ENCODE measurements around the gene SMIM35.

The SMIM35 gene

GRCh38 chr11:118108513-118108912 lies 21.8 kb upstream of the SMIM35 start:
- no peak for DNase-seq

GRCh38 chr11:118106789-118107335 lies 20.1 kb upstream of the SMIM35 start:
- DNase-seq, result no peak

DNA sequence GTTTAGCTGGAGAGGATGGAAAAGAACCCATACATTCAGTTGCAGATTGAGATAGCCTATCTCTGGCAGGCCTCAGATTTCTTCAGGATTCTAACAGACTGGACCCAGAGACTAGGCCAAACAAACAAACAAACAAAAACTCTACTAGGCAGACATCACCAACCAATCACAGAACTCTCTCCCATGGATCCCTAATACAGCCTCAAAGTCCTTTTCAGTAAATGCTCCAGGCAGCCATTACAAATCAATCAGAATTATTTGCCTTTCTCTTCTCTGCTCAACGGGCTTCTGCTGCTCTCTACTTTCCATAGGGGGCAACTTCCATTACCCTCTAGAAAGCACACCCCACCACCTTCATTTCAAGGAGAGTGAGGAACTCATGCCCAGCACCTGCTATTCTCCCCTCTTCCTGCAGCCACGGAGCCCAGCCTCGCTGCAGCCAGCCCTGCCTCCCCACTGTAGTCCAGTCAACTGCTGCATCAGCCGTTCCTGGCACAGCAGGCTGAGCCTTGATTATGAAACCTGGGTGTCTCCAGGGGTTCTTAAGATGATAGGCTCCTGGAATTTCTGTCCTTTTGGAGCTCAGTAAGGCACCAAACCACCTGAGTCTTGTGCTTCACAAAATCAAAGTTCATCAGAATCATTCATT lies 19.0 kb upstream of the SMIM35 start:
- no peak for DNase-seq

GRCh38 chr11:118104491-118104890 lies 17.7 kb upstream of the SMIM35 start:
- DNase-seq, result no peak

- DNase-seq, result no peak
Measured at GRCh38 chr11:118102721-118103261, 16.0 kb upstream of the SMIM35 start.

DNA sequence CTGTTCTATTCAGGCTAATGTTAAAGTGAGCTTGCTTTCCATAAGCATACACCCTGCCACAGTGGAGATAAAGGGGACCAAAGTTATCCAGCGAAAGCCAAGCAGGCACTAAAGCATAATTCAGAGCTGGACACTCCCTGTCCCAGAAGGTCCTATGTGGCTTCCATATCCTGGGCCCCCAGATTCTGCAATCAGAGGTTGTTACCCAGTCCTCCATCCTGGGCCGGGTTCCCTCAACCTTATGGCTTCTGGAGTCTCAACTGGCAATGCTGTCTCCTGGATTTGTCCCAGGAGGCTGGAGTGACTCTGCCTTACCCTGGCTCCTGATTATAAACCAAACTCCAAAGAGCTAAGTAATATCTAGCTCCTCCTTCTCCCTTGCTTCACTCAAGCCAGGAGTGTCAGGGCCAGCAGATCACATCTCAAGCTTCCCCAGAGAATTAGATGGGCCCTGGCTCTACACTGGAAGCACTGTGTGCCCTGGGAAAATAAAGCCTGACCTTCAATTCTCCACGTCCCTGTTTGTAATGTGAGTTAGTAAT lies 14.0 kb upstream of the SMIM35 start:
- DNase-seq, result no peak

DNA sequence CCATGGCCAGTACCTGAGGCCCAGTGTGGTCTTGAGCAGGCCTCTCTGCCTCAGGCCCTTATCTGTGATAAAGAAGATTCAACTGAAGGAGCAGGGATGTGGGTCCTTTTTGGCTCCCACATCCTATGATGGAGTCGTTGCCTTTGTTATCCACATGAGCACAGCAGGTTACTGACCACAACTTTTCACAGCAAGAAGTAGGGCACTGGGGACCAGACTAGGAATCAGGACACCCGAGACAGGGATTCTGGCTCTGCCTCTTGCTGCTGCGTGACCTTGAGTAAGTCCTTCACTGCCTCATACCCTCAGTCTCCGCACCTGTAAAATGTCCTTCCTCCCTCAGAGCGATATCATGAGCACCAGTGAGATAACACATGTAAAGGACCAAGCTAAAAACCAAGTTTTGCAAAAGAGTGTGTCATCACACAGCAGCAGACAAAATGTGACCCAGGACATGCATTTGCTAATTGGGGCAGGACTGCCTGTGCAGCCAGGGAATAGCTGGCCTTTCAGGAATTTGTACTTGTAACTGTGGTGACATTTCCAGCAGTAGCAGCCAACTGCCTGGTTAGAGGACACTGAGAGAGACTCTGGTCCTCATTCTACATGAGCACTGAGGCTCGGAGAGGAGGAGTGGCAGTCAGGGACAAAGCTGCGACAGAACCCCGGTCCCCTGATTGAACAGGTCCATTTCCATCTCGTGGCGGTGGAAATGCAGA lies 13.2 kb upstream of the SMIM35 start:
- DNase-seq, result no peak

DNA sequence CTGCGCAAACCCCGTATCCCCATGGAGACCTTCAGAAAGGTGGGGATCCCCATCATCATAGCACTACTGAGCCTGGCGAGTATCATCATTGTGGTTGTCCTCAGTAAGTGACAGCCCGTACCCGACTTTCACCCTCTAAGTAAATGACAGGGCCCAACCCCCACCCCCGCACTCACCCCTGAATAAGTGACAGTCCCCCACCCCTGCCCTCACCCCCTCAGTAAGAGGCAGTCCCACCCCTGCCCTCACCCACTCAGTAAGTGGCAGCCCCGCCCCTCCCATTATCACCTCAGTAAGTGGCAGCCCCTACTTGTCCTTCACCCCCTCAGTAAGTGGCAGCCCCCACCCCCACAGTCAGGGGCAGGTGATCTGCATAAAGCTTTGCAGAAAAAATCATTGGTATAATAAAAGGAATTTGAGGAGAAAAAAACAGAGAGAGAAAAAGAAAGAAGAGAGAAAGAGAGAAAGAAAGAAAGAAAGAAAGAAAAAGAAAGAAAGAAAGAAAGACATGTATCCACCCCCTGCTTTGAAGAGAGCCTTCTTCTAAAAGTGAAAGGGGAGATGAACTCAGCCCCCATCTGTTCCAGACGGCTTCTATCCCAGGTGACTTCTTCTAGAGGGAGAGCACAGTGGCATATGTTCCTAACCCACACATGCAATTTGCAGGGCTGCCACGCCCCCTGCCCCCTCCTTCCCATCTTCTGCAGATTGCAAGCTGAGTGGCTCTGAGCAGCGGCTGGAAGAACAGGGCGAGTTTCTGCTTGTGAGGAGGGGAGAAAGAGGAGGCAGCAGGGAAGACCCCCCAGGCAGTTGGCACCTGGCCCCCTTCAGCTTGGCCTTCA lies 12.5 kb upstream of the SMIM35 start:
- DNase-seq, result no peak

DNA sequence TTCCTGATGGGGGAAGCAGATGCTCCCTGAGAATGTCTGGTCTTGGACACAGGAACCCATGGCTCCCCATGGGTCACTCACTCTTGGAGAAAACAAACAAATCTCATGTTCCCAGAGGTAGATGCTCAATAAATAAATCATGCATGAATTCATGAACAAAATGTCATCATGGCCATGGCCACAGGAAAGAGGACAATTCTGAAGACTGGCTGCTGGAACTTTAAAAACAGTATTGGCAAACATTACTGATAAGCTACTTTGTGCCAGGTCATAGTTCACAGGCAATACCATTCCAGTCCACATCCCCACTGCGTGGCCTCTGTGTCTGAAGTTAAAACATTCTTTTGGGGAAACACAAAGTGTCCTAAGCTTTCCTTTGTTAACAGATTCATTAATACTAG lies 9.2 kb upstream of the SMIM35 start:
- DNase-seq, result no peak

GRCh38 chr11:118095493-118095892 lies 8.7 kb upstream of the SMIM35 start:
- no peak for DNase-seq

DNA sequence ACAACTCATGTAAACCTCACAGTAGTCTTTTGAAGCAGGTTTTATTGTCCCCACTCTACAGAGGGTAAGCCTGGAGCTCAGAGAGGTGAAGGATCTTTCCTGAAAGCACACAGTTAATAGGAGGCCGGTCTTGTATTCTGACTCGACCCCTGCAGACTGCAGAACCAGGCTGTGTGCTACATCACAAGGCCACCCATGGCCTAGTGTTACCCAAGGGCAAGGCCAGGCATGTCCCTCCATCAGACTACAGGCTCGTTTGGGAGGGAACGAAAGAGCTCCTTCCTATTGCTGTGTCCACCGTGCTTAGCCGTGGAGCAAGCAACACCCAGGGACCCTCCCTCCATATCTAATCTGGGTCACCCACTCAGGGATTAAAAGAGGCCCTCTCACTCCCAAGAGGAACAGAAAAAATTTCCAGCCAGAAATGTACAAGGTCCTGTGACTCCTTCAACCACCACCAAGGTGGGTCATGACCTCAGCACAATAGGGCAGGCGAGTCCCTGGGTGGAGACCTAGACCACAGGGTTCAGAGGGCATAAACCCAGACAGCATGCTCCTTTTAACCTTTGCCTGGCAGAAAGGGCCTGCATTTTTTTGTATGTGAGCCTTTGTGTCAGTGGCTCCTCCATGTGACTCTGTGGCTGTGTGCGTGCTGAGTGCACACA lies 6.3 kb upstream of the SMIM35 start:
- DNase-seq, result no peak

DNA sequence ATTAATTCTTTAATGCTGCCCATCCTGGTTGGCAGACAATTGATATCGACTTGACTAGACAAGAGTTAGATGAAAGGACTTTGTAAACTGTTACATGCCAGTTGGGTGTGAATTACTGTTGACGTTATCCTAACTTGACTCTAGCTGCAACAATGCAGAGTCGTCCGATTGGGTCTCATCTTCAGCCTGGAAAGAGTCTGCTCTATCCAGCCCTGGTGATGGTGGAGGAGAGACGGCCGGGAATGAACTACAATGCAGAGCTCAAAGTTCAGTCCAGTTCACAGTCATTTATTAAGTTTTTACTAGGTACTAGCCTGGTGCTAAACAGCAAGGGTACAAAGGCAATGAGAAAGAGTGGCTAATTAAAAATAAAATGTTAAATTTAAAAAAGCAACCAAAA lies 4.9 kb upstream of the SMIM35 start:
- DNase-seq, result no peak

DNA sequence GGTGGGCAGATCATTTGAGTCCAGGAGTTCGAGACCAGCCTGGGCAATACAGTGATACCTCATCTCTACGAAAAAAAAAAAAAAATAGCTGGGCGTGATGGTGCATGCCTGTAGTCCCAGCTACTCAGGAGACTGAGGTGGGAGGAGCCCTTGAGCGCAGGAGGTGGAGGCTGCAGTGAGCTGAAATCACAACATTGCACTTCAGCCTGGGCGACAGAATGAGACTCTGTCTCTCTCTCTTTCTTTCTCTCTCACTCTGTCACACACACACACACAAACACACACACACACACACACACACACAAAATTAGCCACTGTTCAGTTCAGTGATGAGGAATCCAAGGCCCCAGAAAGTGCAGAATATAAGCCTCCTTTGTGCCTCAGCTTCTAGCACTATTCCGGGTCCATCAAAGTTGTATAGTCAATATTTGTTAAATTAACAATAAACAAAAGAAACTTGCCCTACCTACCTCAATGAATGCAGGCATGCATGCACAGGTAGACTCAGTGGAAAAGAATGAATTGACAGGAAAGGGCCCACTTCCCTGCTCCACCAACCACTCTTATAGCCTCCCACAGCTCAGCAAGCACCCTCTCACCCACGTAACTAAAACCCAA lies 3.9 kb upstream of the SMIM35 start:
- no peak for DNase-seq

- no peak for DNase-seq
Measured at GRCh38 chr11:118088531-118088930, 1.8 kb upstream of the SMIM35 start.

- no peak for DNase-seq
Measured at GRCh38 chr11:118087931-118088330, 1.2 kb upstream of the SMIM35 start.

GRCh38 chr11:118084656-118085055 lies 2.1 kb downstream of the SMIM35 start:
- DNase-seq, result no peak

DNA sequence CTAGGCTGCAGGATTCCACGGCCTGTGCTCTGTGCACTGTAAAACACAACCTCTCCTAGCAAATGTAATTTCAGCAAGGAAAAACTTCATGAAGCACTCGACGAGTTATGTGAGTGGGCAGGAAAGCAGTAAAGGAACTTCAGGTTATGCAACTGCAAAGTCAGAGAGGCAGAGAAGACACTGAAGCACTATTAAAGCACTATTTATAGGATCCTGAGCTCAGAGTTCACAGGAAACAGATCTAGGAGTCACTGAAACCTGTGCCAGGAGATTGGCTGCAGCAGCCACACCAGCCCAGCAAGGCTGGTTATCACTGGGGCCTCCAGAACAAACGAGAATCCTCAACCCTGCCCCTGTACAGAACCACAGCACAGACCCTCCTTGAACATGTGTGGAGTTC lies 2.5 kb downstream of the SMIM35 start:
- DNase-seq, result no peak

DNA sequence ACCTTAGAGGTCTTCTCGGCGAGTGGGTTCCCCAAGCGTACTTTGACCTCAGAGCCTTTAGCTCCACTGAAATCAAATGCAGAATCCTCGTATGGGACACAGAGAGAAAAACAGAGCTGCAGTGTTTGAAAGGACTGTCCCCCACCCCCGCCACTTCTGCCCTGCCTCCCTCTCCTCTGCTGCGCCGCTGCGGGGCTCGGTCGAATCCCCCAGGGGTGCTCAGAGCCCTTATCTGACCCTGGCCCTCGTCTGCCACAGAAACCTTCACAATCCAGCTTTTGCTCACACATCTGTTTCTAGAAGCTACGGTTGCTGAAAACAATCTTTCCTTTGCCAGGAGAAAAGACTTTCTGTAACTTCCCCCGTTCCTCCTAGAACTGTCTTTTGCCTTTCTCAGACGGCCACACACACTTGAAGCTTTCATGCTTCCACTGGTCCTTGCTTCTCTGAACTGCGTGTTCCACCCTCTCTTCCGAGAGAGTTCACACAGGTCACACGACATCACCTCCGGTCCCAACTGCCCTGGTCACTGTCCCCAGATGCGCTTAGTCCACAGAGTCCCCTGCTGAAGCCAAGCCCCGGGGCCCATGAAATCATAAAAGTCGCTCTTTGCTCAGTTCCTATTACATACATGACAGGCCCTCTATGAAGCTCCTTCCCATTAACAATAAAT lies 3.7 kb downstream of the SMIM35 start:
- no peak for DNase-seq

- no peak for DNase-seq
Measured at GRCh38 chr11:118081241-118081958, 5.4 kb downstream of the SMIM35 start.

DNA sequence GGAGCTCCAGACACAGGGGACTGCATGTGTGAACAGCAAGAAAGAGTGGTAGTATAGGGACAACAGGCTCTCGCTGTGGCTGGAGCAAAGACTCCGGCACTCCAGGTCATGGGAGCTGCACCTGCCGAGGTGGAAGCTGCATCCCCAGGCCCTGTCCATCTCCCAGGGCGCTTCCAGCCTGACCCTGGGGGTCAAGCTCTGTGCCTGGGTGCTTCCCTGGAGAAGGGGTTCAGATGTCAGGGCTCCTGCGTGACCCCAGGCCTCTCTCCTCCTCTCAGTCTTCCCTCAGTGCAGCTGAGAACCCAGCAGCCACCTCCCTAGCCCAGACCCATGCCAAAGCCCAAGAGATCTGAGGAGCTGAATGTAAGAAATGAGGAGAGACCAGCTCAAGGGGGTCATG lies 6.5 kb downstream of the SMIM35 start:
- no peak for DNase-seq

DNA sequence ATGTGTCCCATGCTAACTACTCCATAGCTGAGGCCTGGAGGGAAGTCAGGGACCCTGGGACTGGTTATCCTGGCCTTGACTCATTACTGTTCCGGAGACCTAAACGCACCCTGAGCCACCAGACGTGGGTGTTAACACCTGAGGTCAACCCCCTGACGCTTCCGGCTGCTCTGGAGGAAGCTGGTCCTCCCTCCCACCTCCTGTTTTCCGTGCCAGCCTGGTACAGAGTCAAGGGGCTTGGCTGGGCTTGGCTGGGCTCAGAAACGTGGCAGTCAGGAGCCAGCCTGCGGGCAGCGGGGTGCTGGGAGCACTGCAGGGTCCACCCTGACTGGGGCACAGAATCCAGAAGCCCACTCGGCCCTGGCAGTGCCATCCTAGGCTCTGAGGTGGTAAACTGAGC lies 7.3 kb downstream of the SMIM35 start:
- no peak for DNase-seq
